ENCODE data around the gene CACNA1A. TPM values are rescaled to one million over a fixed set of nuclear protein-coding genes. Genes with fewer than 3 reads are reported as not detected.
A peak's percentile ranks its signal among the peaks of the same experiment; 100 is the strongest.

CACNA1A gene
- total RNA-seq, 1 donor from 2014 or later = 1.5 TPM

GRCh38 chr19:13255041-13255718 lies 251.1 kb downstream of the CACNA1A start:
- DNase-seq (no peak), ATAC-seq (ENCODE audit: low read depth) (no peak)
- Mint-ChIP-seq H3K36me3 (ENCODE audit: low read depth) (no peaks in the 10 kb centered on the region), H3K27ac (no peak overlapping the region), H3K27me3 (peaks cover 10% of the 10 kb centered on the region), H3K4me1 (peaks cover 6% of the 10 kb centered on the region), H3K4me3 (no peak overlapping the region), H3K9me3 (peaks cover 3% of the 10 kb centered on the region)
- ChIA-PET POLR2A (interaction anchor here (0.6 to 1.7 kb wide), 2 partner anchors 9 to 102 kb away, joined by 4 to 5 read pairs; no protein-coding TSS in a partner anchor), CTCF (interaction anchor here (1.2 kb wide), 1 partner anchor 60 kb away, joined by 4 read pairs; no protein-coding TSS in a partner anchor)
- intact Hi-C loops (cut with micrococcal nuclease) = no loop called here
- no peak for TF ChIP-seq CTCF (IDR thresholded peaks at IDR 0.05)

DNA sequence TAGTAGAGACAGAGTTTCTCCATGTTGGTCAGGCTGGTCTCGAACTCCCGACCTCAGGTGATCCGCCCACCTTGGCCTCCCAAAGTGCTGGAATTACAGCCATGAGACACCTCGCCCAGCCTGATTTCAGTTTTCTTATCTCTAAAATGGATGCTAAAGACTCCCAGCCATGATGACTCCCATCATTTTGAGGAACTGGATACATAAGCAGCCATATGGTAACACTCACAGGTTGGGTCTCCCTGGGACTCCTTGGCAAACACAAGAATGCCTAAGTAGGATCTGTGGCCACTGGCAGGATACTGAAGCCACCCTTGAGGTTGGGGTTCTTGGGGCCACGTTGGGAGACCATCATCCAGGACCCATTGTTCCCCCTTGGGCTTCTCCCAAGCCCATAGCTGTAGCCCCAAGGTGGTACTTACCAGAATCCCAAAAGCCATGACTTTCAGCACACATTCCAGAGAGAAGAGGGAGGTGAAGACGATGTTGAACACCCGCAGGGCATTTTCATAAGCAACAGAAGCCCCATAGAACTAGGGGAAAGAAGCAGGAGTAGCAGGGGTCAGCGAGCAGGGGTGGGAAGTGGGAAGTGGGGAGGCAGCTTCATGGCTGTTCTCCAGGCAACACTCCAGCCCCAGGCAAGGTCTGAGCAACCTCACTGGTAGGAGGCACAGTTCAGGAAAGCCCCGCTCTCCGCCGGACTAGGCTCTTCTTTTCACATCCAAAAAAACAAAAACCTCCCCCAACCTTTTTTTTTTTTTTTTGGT lies 253.5 kb downstream of the CACNA1A start:
- POLR2A ChIA-PET = no interaction called here
- Mint-ChIP-seq H3K27me3 (peaks cover 10% of the 10 kb centered on the region), H3K9me3 (peaks cover 3% of the 10 kb centered on the region), H3K4me1 (peaks cover 3% of the 10 kb centered on the region), H3K4me3 (no peak overlapping the region), H3K27ac (no peak overlapping the region), H3K36me3 (ENCODE audit: low read depth) (no peaks in the 10 kb centered on the region)
- ATAC-seq (ENCODE audit: low read depth) = no peak
- TF ChIP-seq CTCF (IDR thresholded peaks at IDR 0.05) = no peak
- intact Hi-C loops (cut with micrococcal nuclease) = no loop called here
- CTCF ChIA-PET = interaction anchor here (0.6 kb wide), 1 partner anchor 100 kb away, joined by 3 read pairs; no protein-coding TSS in a partner anchor
- no peak for DNase-seq

GRCh38 chr19:13244920-13245319 lies 261.4 kb downstream of the CACNA1A start:
- intact Hi-C loops (cut with micrococcal nuclease) = no loop called here
- H3K36me3 Mint-ChIP-seq (ENCODE audit: low read depth) = no peaks in the 10 kb centered on the region
- H3K4me3 Mint-ChIP-seq = no peak overlapping the region
- ChIA-PET CTCF (interaction anchor here (0.6 to 2.4 kb wide), 2 partner anchors 18 to 1348 kb away, joined by 3 to 7 read pairs; no protein-coding TSS in a partner anchor), POLR2A (interaction anchor here (0.6 kb wide), 2 partner anchors 264 to 292 kb away, joined by 4 to 5 read pairs; no protein-coding TSS in a partner anchor)
- H3K4me1 Mint-ChIP-seq = peaks cover 21% of the 10 kb centered on the region
- no peak for TF ChIP-seq CTCF (IDR thresholded peaks at IDR 0.05)
- H3K27ac Mint-ChIP-seq = no peak overlapping the region
- DNase-seq (no peak), ATAC-seq (ENCODE audit: low read depth) (no peak)
- no peaks in the 10 kb centered on the region for H3K9me3 Mint-ChIP-seq
- no peaks in the 10 kb centered on the region for H3K27me3 Mint-ChIP-seq

- CTCF ChIA-PET = no interaction called here
- POLR2A ChIA-PET = no interaction called here
- peaks cover 20% of the 10 kb centered on the region for H3K4me1 Mint-ChIP-seq
- ATAC-seq (ENCODE audit: low read depth) = peak; percentile 79
- intact Hi-C loops (cut with micrococcal nuclease) = loop anchor here (1.0 kb wide), 1 partner anchor 20 kb away; no protein-coding TSS in a partner anchor
- no peak overlapping the region for H3K27ac Mint-ChIP-seq
- H3K9me3 Mint-ChIP-seq = no peaks in the 10 kb centered on the region
- TF ChIP-seq CTCF (IDR thresholded peaks at IDR 0.05) = no peak
- no peaks in the 10 kb centered on the region for H3K36me3 Mint-ChIP-seq (ENCODE audit: low read depth)
- DNase-seq = peak; percentile 17
- no peak overlapping the region for H3K4me3 Mint-ChIP-seq
- no peaks in the 10 kb centered on the region for H3K27me3 Mint-ChIP-seq
Observed at GRCh38 chr19:13241231-13242104, 264.8 kb downstream of the CACNA1A start.

Data from activated B cell treated with CpG ODN at 0.5 μM for 24 hours (primary cell).